Esophagus muscularis mucosa (tissue), 3 donors: ENCODE results near the gene MZT1.

Experiments used
- POLR2A ChIP-seq: fragments of 450-650 bp; IDR thresholded peaks from one replicate; pipeline ENCODE4 v1.6.1; 2017; ENCODE audit warnings: antibody characterized with exemption, moderate library complexity, mild to moderate bottlenecking, low read depth
- POLR2AphosphoS5 ChIP-seq, 2 donors: sonication (generic); formaldehyde crosslinking; IDR thresholded peaks; one replicate each; pipeline ENCODE4 v1.6.1; 2017; ENCODE audit warnings: antibody characterized with exemption in 2 of 2
- TF ChIP-seq, protein P1 (sequence below), 3 experiments: fragments of 200-600 bp in 2 of 3; fragments of 450-650 bp in 1 of 3; sonication (generic) in 2 of 3; IDR thresholded peaks; one replicate each; pipeline ENCODE4 v1.5.1; 2017 to 2019; ENCODE audit warnings: antibody characterized with exemption in 3 of 3, mild to moderate bottlenecking in 2 of 3, moderate library complexity in 1 of 3

DNA sequence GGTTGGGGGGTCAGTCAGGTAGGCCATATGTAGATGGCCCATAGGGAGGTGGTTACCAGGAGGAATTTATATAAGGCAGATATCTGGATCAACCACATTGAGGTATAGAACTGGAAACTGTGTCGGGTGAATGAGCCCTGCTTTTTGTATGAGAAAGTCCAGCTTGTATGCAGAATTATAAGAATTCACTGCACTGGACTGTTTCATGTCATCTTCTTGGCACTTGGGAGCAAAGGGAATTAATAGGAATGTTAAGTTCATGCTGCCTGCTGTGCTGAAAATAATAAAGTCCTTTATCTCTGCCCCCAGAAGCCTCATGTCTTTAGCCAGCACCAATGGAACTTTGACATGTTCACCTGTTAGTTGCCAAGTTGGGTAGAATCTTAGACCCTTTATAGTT, 12.6 kb upstream of the MZT1 start:
- TF ChIP-seq, protein P1, sequence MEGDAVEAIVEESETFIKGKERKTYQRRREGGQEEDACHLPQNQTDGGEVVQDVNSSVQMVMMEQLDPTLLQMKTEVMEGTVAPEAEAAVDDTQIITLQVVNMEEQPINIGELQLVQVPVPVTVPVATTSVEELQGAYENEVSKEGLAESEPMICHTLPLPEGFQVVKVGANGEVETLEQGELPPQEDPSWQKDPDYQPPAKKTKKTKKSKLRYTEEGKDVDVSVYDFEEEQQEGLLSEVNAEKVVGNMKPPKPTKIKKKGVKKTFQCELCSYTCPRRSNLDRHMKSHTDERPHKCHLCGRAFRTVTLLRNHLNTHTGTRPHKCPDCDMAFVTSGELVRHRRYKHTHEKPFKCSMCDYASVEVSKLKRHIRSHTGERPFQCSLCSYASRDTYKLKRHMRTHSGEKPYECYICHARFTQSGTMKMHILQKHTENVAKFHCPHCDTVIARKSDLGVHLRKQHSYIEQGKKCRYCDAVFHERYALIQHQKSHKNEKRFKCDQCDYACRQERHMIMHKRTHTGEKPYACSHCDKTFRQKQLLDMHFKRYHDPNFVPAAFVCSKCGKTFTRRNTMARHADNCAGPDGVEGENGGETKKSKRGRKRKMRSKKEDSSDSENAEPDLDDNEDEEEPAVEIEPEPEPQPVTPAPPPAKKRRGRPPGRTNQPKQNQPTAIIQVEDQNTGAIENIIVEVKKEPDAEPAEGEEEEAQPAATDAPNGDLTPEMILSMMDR (IDR thresholded peaks at IDR 0.05) = no peak
- TF ChIP-seq POLR2AphosphoS5 (IDR thresholded peaks at IDR 0.05) (no peak), POLR2A (no peak)
